GM19043 (cell line): Measurements from ENCODE around the gene PIM1.

ENCODE experiments used
- ATAC-seq: cut with Tn5 transposase; IDR thresholded peaks from one replicate; pipeline ENCODE4 v1.9.1; 2021; ENCODE audit warnings: low read depth; ENCODE audit not compliant: unreplicated experiment

The PIM1 gene

GRCh38 chr6:37212268-37212667 is 42.3 kb downstream of the PIM1 start:
- no peak for ATAC-seq

- no peak for ATAC-seq
Measured at GRCh38 chr6:37218061-37218460, 48.1 kb downstream of the PIM1 start.

GRCh38 chr6:37218511-37218910 is 48.6 kb downstream of the PIM1 start:
- no peak for ATAC-seq

GRCh38 chr6:37221585-37222124 is 51.7 kb downstream of the PIM1 start:
- ATAC-seq: no peak

- ATAC-seq: peak; percentile 86
Measured at GRCh38 chr6:37222125-37222967, 52.4 kb downstream of the PIM1 start.

GRCh38 chr6:37222992-37223391 is 53.0 kb downstream of the PIM1 start:
- no peak for ATAC-seq
